K562 treated with DMSO at 1 percent for 4 hours (cell line): ENCODE measurements around the gene LCE3B. TPM values are rescaled to one million over a fixed set of nuclear protein-coding genes. Genes with fewer than 3 reads are reported as not detected.

Experiments
- total RNA-seq: library from RNA; unstranded; fragments of 300-600 nt; gene quantifications from 2 replicates; pipeline ENCODE4 v1.2.3, GENCODE V29; 2022; ENCODE audit not compliant: insufficient read depth

LCE3B gene
- total RNA-seq = not detected in 2 replicates

GRCh38 chr1:152613511-152613910 lies at the start of gene LCE3B:
Gene LCE3B, plus strand, starts transcription at chr1:152613811. Its CDS starts 0 bp downstream, at chr1:152613811.

GRCh38 chr1:152566681-152567080 lies 46.9 kb upstream of the LCE3B start, which contains the start of gene LCE3E:
Gene LCE3E, minus strand, starts transcription at chr1:152566780. Its CDS starts 572 bp downstream, at chr1:152566208.

GRCh38 chr1:152580433-152580832 lies 33.2 kb upstream of the LCE3B start, which contains the start of gene LCE3D:
Gene LCE3D, minus strand, starts transcription at chr1:152580516. Its CDS starts 580 bp downstream, at chr1:152579936.

DNA sequence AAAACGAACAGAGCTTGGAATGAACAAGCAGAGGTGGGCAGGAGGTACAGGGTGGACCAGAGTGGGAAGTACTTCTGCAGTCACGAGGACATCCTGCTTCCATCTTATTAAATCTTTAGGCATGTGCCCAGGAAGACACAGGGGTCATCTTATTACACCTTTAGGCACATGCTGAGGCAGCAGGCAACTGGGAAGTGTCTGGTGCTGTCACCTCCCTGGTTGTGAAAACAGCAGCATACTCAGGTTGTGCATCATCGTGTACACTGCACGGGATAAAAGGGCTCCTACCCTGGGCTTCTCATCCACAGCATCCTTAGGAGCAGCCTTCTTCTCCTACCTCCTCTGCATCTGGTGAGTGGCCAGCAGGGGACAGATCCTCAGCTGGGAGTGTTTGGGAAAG lies 13.7 kb upstream of the LCE3B start, which contains the start of gene LCE3C:
LCE3C (plus strand) TSS at position 301 of the 400 bp plus-strand sequence. CDS start 498 bp downstream, outside the sequence.

GRCh38 chr1:152622803-152623202 lies 9.2 kb downstream of the LCE3B start, which contains the start of gene LCE3A:
Gene LCE3A, minus strand, starts transcription at chr1:152623103. Its CDS starts 0 bp downstream, at chr1:152623103.

DNA sequence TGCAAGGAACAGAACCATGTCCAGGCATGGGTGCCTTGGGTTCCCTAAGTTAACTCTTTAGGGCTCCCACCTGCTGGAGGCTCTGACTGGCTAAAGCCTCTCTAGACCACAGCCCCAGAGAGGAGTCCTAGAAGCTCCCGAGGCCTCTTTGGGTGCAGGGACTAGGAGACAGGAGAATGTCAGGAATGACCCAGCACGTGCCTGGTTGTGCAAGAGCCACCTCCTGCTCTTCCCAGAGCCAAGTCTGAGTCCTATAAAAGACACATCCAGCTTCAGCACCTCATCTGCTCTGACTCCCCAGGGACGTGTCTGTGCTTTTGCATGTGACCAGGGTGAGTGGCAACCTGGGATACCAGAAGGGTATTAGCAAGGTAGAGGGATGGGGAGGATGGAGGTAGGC lies 49.5 kb downstream of the LCE3B start, which contains the start of gene LCE2D:
LCE2D (plus strand) TSS at position 283 of the 400 bp plus-strand sequence. CDS start 726 bp downstream, outside the sequence.

Other genes starting within 250 kb of the LCE3B start
- not detected in 2 replicates for gene CRNN, start 199.5 kb upstream of the LCE3B start, total RNA-seq
- gene LCE5A, start 103.0 kb upstream of the LCE3B start, total RNA-seq = not detected in 2 replicates
- gene CRCT1, start 99.3 kb upstream of the LCE3B start, total RNA-seq = not detected in 2 replicates
- not detected in 2 replicates for gene LCE3E, start 47.0 kb upstream of the LCE3B start, total RNA-seq
- not detected in 2 replicates for gene LCE3D, start 33.3 kb upstream of the LCE3B start, total RNA-seq
- not detected in 2 replicates for gene LCE3C, start 13.6 kb upstream of the LCE3B start, total RNA-seq
- gene LCE3A, start 9.3 kb downstream of the LCE3B start, total RNA-seq = not detected in 2 replicates
- not detected in 2 replicates for gene LCE2D, start 49.6 kb downstream of the LCE3B start, total RNA-seq
- gene LCE2C, start 61.5 kb downstream of the LCE3B start, total RNA-seq = not detected in 2 replicates
- not detected in 2 replicates for gene LCE2B, start 72.3 kb downstream of the LCE3B start, total RNA-seq
- not detected in 2 replicates for gene LCE2A, start 84.5 kb downstream of the LCE3B start, total RNA-seq
- not detected in 2 replicates for gene LCE4A, start 94.3 kb downstream of the LCE3B start, total RNA-seq
- not detected in 2 replicates for gene KPRP, start 144.2 kb downstream of the LCE3B start, total RNA-seq
- not detected in 2 replicates for gene LCE1F, start 161.3 kb downstream of the LCE3B start, total RNA-seq
- gene LCE1E, start 172.4 kb downstream of the LCE3B start, total RNA-seq = not detected in 2 replicates
- gene LCE1D, start 182.9 kb downstream of the LCE3B start, total RNA-seq = not detected in 2 replicates
- gene LCE1C, start 192.8 kb downstream of the LCE3B start, total RNA-seq = not detected in 2 replicates
- not detected in 2 replicates for gene LCE1B, start 198.2 kb downstream of the LCE3B start, total RNA-seq
- not detected in 2 replicates for gene LCE1A, start 213.7 kb downstream of the LCE3B start, total RNA-seq
- not detected in 2 replicates for gene LCE6A, start 229.0 kb downstream of the LCE3B start, total RNA-seq
- gene LCE7A, start 246.2 kb downstream of the LCE3B start, total RNA-seq = not detected in 2 replicates